Prostate gland (tissue), 2 donors: ENCODE results near the gene ADAM8. TPM values are rescaled to one million over a fixed set of nuclear protein-coding genes. Genes with fewer than 3 reads are reported as not detected.

Experiments
- DNase-seq: peaks from one replicate; pipeline ENCODE4 v3.0.0-alpha.2; 2019; ENCODE audit warnings: low spot score
- H3K27ac ChIP-seq, 2 donors: fragments of 200-600 bp; sonication (generic); 2 replicates each; pipeline ENCODE4 v1.5.1; 2017 to 2019
- H3K27me3 ChIP-seq: fragments of 200-600 bp; sonication (generic); replicated peaks from 2 replicates; pipeline ENCODE4 v1.5.1; 2019; ENCODE audit not compliant: insufficient read depth
- H3K36me3 ChIP-seq, 2 donors: fragments of 200-600 bp; sonication (generic); 1 replicate in 1 of 2; 2 replicates in 1 of 2; pipeline versions ENCODE4 v1.5.1 to v1.8.1; 2017 to 2019
- H3K4me1 ChIP-seq: fragments of 200-600 bp; sonication (generic); replicated peaks from 2 replicates; pipeline ENCODE4 v1.5.1; 2019
- H3K4me3 ChIP-seq, 2 donors: fragments of 200-600 bp; sonication (generic); 2 replicates each; pipeline ENCODE4 v1.5.1; 2017 to 2019
- H3K9me3 ChIP-seq: fragments of 200-600 bp; sonication (generic); 2 replicates; pipeline ENCODE4 v1.5.1; 2017
- POLR2A ChIP-seq: fragments of 450-650 bp; IDR thresholded peaks from one replicate; pipeline ENCODE4 v1.6.1; 2016; ENCODE audit warnings: antibody characterized with exemption, mild to moderate bottlenecking
- POLR2AphosphoS5 ChIP-seq: sonication (generic); formaldehyde crosslinking; IDR thresholded peaks from one replicate; pipeline ENCODE4 v1.6.1; 2017; ENCODE audit warnings: antibody characterized with exemption
- WGBS: methylation state at CpG from one replicate; pipeline ENCODE4 v1.1.5; 2018; 5-methylcytosine and 5-hydroxymethylcytosine counted together
- intact Hi-C: fragments of 100-400 bp; cut with DNase I; formaldehyde crosslinking; loops from one replicate; pipeline ENCODE4 v1.14.2; 2022
- total RNA-seq, 2 donors: library from RNA; depleted of rRNA; stranded (reverse); fragments of >200 nt; gene quantifications; one replicate each; pipeline ENCODE4 v1.1.0, GENCODE V29; 2016
- TF ChIP-seq, protein P1 (sequence below), 4 experiments: fragments of 200-600 bp in 2 of 4; fragments of 450-650 bp in 2 of 4; sonication (generic) in 2 of 4; IDR thresholded peaks; 1 replicate in 3 of 4; 2 replicates in 1 of 4; pipeline ENCODE4 v1.5.1; 2016 to 2019; ENCODE audit warnings: antibody characterized with exemption in 4 of 4, mild to moderate bottlenecking in 2 of 4, moderate library complexity in 2 of 4

ADAM8 gene
- total RNA-seq, 2 donors from 2014 or later: 7.2 to 7.4 TPM

DNA sequence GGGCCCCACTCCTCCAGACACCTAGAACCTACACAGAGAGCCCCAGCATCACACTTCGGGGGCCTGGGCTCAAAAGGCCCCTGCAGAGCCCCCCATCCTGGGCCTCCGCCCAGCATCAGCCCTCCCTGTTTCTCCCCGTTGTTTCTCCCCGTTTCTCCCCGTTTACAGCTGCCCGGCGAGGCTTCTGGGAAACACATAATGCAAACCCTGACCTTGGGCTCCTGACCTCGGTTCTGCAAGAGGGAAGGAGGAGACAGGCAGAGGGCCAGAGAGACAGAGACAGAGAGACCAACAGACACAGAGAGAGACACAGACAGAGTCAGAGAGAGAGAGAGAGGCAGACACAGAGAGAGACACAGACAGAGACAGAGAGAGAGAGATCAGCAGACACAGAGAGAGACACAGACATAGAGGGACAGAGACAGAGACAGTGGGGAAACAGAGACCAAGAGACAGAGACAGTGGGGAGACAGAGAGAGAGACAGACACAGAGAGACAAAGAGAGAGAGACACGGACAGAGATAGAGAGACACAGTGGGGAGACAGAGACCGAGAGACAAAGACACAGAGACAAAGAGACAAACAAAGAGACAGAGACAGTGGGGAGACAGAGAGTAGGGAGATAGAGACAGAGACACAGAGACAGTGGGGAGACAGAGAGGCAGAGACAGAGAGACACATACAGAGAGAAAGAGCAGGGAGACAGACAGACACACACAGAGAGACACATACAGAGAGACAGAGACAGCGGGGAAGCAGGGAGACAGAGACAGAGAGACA, 26.5 kb downstream of the ADAM8 start:
- TF ChIP-seq POLR2AphosphoS5 (no peak), POLR2A (no peak)
- TF ChIP-seq, protein P1, sequence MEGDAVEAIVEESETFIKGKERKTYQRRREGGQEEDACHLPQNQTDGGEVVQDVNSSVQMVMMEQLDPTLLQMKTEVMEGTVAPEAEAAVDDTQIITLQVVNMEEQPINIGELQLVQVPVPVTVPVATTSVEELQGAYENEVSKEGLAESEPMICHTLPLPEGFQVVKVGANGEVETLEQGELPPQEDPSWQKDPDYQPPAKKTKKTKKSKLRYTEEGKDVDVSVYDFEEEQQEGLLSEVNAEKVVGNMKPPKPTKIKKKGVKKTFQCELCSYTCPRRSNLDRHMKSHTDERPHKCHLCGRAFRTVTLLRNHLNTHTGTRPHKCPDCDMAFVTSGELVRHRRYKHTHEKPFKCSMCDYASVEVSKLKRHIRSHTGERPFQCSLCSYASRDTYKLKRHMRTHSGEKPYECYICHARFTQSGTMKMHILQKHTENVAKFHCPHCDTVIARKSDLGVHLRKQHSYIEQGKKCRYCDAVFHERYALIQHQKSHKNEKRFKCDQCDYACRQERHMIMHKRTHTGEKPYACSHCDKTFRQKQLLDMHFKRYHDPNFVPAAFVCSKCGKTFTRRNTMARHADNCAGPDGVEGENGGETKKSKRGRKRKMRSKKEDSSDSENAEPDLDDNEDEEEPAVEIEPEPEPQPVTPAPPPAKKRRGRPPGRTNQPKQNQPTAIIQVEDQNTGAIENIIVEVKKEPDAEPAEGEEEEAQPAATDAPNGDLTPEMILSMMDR (IDR thresholded peaks at IDR 0.05): no peak
- intact Hi-C loops: no loop called here
- H3K4me1 ChIP-seq: no peaks in the 10 kb centered on the region
- H3K9me3 ChIP-seq: no peaks in the 10 kb centered on the region
- no peak for DNase-seq
- H3K27ac ChIP-seq: no peak overlapping the region
- no peaks in the 10 kb centered on the region for H3K36me3 ChIP-seq
- 53% methylated on average over 11 of the region's 11 CpGs for WGBS
- no peak overlapping the region for H3K4me3 ChIP-seq
- peaks cover 7% of the 10 kb centered on the region for H3K27me3 ChIP-seq

DNA sequence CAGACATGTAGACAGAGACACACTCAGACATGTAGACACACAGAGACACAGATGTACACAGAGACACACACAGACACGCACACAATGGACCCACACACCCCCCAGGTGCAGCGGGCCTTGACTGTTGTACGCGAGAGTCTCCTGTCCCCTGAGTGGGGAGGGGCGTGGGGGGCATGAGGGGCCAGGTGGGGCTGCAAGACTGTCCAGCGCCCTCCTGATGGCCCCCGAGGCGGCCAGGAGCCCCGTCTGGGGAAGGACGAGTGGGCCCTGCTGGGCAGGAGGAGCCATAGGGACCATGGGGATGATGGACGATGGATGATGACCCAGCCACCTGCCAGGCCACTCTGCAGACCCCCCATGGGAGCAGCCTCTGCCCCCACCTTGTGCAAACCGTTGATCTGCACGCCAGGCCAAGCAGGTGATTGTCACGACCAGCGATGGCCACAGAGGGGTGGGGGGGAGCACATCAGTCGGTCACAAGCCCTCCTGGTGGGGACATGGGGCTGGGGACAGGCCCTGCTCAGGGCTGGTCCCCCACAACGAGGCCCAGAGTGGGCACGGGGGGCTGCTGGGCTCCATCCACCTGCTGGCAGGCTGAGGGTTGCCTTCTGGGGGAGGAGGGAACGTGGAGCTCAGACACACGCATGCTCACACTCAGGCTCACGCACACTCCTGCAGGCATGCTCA, 27.4 kb downstream of the ADAM8 start:
- H3K27me3 ChIP-seq: peaks cover 7% of the 10 kb centered on the region

DNA sequence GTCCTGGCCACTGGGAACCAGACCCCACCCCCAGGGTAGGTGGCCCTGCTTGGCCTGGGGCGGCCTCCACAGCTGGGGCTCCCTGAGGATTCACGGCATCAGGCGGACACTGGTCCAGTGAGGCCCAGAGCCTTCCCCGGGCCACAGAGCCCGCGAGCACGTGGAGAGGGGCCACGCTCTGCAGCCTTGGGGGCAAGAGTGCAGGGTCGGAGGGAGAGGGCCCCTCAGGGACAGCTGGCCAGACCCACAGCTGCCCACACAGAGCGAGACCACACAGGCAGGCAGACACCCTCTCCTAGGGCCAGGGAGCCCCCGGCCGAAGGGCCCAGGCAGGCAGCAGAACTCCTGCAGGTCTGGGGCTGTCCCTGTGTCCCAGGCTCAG, 28.3 kb downstream of the ADAM8 start:
- intact Hi-C loops: no loop called here
- 76% methylated on average over 5 of the region's 12 CpGs for WGBS
- Histone ChIP-seq H3K9me3 (no peaks in the 10 kb centered on the region), H3K4me3 (no peak overlapping the region), H3K36me3 (no peaks in the 10 kb centered on the region), H3K27ac (no peak overlapping the region), H3K27me3 (peaks cover 7% of the 10 kb centered on the region), H3K4me1 (no peaks in the 10 kb centered on the region)
- DNase-seq: no peak
- TF ChIP-seq POLR2AphosphoS5: no peak

More for the DNA sequence above, 27.4 kb downstream of the ADAM8 start:
- no peak overlapping the region for H3K27ac ChIP-seq
- intact Hi-C loops: no loop called here
- no peak for DNase-seq
- TF ChIP-seq POLR2AphosphoS5: no peak
- TF ChIP-seq, protein P1 (IDR thresholded peaks at IDR 0.05): no peak
- no peak for TF ChIP-seq POLR2A
- H3K36me3 ChIP-seq: no peaks in the 10 kb centered on the region
- H3K4me3 ChIP-seq: no peak overlapping the region
- H3K9me3 ChIP-seq: no peaks in the 10 kb centered on the region
- WGBS: 67% methylated on average over 21 of the region's 21 CpGs
- H3K4me1 ChIP-seq: no peaks in the 10 kb centered on the region

DNA sequence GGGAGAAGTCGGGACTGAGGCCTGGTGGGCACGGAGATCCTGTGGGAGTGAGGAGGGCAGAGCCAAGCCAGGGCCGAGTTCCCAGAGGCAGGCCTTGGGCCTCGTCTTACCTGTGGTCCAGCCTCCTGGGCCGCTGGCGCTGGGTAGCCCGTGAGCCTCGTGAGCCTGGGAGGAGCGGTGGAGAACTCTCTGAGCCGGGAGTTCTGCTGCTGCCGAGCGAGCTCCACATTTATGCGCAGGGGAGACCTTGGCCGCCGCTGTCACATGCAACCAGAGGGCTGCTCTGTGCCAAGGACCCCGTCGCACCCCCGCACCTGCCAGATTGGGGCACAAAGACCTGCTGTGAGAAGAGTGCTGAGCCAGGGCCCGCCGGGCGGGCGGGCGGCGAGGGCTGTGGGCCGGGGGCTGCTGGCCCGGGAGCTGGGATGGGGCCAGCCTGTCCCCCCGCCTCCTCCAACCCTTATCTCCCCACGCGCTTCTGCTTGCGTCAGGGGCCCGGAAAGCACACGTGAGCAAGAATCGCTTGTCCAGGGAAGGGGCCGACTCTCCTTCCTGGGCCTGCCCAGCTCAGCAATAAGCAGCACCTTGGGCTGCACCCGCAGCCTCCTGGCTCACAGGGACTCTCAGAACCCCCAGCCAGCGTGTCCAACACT, 28.9 kb downstream of the ADAM8 start:
- intact Hi-C loops: no loop called here
- 80% methylated on average over 34 of the region's 36 CpGs for WGBS

DNA sequence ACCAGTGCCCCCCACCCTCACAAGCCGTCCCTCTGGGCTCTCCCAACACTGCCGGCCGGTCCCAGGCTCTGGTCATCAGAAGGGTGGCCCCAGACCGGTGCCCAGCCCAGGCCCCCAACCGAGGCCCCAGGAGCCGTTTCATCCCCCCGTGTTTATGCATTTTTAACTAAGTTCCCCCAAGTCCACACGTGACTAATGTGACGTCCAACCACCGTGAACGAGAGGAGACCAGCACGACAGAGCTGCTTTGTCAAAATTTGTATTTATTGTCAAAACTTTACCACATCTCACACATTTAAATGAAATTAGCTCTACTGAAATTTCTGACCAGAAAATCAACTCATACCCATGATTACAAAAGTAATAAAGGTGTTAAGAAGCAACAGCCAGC, 30.4 kb downstream of the ADAM8 start:
- DNase-seq: no peak
- 66% methylated on average over 12 of the region's 12 CpGs for WGBS
- Histone ChIP-seq H3K27me3 (peaks cover 7% of the 10 kb centered on the region), H3K27ac (no peak overlapping the region), H3K9me3 (no peaks in the 10 kb centered on the region), H3K4me3 (no peak overlapping the region), H3K36me3 (no peaks in the 10 kb centered on the region), H3K4me1 (no peaks in the 10 kb centered on the region)
- intact Hi-C loops: no loop called here
- TF ChIP-seq, protein P1 (IDR thresholded peaks at IDR 0.05): no peak
- no peak for TF ChIP-seq POLR2AphosphoS5

More for the DNA sequence above, 28.9 kb downstream of the ADAM8 start:
- H3K27ac ChIP-seq: no peak overlapping the region
- no peaks in the 10 kb centered on the region for H3K36me3 ChIP-seq
- peaks cover 7% of the 10 kb centered on the region for H3K27me3 ChIP-seq
- H3K4me3 ChIP-seq: no peak overlapping the region
- H3K4me1 ChIP-seq: no peaks in the 10 kb centered on the region
- H3K9me3 ChIP-seq: no peaks in the 10 kb centered on the region
- no peak for DNase-seq
- TF ChIP-seq POLR2A (no peak), POLR2AphosphoS5 (no peak)
- TF ChIP-seq, protein P1 (IDR thresholded peaks at IDR 0.05): no peak
